ENCODE data around the gene KLHDC3.

KLHDC3 gene

DNA sequence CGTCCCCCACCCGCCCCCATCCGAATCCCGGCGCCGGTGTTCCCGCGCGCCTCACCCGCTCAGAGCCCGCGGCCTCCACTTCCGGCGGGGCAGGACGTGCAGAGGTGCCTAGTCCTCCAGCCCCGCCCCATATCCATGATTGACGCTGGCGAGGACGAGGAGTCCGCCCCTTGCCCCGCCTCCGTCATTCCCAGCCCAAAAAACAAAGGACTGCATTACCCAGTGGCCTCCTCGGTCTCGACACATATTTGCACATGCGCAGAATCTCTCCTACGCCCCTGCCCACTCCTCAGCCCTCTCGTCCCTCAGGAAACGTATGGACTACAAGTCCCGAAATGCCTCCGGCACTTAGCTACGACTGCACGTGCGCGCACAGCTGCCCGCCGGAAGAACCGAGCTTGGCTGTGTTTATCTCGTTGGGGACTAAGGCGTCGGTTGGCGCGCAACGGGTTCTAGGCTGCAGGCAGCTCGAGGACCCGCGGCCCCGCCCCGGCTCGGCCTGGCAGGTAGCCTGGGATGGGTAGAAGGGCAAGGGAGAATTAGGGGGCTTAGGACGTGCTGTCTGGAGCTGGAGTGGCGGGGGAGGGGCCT, at the start of gene KLHDC3, which contains the start of gene MEA1:
Gene KLHDC3 (plus strand): TSS at position 407 of the 591 bp plus-strand sequence. CDS start 2,944 bp downstream, outside the sequence.
Gene MEA1 (minus strand): TSS at position 104 of the 591 bp plus-strand sequence. CDS start 133 bp downstream, outside the sequence.
- peak; percentile 99 for DNase-seq (ENCODE audit: low spot score)

DNA sequence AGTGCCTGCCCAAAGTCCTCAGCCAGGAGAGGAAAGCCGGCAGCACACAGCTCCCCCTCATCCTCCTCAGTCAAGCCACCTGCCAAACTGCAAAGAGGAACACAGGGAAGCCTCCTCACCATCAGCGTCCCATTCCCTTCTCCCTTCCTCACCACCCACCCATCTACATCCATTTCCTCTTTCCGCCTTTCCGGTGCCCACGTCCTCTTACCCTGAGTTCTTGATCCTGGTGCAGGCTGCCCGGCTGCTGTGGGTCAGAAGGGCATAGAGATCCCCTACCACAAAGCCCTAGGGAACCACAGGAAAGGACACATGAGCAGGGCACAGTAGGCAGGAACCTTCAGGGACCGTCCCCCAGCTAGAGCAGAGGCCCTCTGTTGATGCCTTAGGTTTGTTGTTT, 47.5 kb upstream of the KLHDC3 start:
- no peak for DNase-seq (ENCODE audit: low spot score)

GRCh38 chr6:42967228-42967627, 46.8 kb upstream of the KLHDC3 start:
- DNase-seq (ENCODE audit: low spot score): no peak

GRCh38 chr6:42968126-42968701, 45.8 kb upstream of the KLHDC3 start:
- no peak for DNase-seq (ENCODE audit: low spot score)

GRCh38 chr6:42968783-42969182, 45.3 kb upstream of the KLHDC3 start:
- DNase-seq (ENCODE audit: low spot score): no peak

- no peak for DNase-seq (ENCODE audit: low spot score)
Observed at GRCh38 chr6:42969431-42969830, 44.6 kb upstream of the KLHDC3 start.

GRCh38 chr6:42969934-42970333, 44.1 kb upstream of the KLHDC3 start:
- no peak for DNase-seq (ENCODE audit: low spot score)

GRCh38 chr6:42970871-42971612, 43.0 kb upstream of the KLHDC3 start:
- DNase-seq (ENCODE audit: low spot score): peak; percentile 37

DNA sequence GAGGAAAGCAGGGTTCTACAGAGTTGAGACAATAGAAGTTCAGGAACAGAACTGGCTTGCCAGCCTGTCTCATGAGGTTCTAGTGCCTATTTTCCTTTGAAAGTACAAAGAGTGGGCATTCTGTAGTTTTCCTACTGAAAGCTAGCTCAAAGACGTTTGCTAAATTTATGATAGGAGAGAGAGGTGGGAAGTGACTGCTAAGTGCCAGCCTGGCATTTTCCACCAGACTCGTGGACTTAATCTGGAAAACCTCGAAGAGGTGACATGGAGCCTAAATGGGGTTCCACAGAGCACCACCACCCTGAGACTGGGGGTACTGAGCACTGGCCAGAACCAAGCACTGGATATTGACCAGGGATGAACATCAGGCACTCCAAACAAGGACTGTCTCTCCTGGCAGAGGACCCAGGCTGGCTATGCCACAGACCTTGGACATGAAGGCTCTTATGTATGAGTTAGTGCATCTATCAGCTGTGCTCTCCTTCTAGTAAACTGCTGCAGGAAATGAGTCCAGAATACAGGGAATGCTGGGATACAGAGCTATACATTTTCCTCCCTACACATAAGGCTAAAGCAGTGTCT, 42.2 kb upstream of the KLHDC3 start:
- no peak for DNase-seq (ENCODE audit: low spot score)

- no peak for DNase-seq (ENCODE audit: low spot score)
Observed at GRCh38 chr6:42973926-42974325, 40.1 kb upstream of the KLHDC3 start.

DNA sequence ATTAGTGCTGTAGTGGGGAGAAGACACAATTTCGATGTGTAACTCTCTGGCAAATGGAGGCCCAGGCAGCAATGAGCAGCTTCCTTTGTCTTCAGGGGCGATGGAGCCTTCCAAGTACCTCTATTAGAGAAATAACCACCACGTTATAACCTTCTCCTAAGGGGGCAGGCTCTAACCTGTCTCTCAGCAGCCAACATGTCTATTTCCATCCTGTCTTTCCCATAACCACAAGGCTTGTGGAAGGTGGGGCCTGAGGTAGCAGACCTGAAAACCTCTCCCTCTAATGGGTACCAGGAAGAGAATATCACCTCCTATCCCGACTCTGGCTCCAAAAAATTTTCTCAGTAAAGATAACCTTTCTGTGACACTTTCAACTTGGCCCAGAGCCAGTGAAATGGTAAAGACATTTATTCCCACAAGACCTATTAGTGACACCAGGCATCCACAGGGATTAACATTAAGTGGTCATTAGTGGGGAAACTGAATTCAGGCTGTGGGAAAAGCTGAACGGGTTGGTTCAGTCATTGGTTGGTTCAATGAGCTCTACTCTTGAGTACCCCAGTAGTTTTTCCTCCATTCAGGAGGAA, 39.0 kb upstream of the KLHDC3 start:
- no peak for DNase-seq (ENCODE audit: low spot score)

DNA sequence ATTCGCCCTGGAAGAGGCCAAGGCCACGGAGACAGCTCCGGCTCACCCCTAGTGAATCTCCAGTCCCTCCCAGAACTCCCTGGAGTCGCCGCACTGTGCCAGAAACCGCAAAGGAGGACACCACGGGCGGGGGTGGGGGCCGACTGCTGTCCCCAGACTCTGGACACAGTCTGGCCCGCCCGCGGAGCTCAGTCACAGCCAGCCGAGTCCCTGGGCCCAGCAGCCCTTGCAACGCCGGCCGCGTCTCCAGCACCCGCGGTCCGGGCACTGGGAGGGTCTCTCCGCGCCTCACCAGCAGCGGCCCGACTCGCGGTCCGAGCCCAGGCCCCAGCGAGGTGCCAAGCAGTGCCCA, 35.6 kb upstream of the KLHDC3 start:
- DNase-seq (ENCODE audit: low spot score): peak; percentile 58

GRCh38 chr6:42978839-42979522, 35.1 kb upstream of the KLHDC3 start, which contains the start of gene PEX6:
TSS of gene PEX6 (minus strand) at chr6:42979181. CDS start at chr6:42979150, 31 bp downstream.
- peak; percentile 90 for DNase-seq (ENCODE audit: low spot score)

DNA sequence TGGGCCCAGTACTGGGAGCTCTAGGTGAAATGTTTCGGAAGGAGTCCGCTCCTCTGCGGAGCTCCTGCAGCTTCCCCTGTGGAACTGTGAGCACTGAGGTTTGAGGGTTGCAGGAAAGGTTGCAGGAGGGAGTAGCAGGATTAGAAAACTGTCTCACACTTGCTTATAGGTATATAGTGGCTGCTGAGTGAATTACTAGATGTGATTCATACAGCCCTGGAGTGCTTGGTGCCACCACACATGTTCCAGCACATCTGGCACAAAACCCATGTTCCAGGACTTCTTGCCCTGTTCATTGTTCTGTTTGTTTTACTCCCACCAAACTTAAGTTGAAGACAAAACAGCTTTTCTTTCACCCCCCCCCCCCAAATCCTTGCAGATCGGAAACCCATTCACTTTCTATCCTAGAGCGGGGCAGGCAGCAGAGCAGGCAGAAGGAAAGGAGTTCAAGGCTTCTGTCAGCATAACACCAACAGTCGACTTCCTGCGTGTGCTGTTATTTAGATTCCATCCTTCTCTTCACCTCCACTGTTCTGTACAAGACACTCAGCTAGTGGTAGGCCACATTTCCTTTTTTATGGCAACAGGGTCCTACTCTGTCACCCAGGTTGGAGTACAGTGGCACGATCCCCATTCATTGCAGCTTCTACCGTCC, 34.4 kb upstream of the KLHDC3 start:
- peak; percentile 57 for DNase-seq (ENCODE audit: low spot score)

DNA sequence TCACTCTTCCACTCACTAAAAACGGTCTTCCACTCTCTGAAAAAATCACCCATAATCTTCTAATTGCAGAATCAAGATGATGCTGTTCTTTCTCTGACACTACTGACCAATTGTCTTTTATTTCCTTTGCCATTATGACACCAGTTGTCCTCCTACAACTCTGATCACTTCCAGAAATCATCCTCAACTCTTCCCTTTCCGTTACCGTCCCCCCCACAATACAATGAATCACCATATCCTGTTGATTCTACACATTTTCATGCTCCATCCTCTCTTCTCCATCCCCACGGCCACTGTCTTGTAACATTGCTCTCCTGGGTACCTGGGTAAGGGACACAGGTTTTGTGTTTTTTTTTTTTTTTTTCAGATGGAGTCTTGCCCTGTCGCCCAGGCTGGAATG, 32.2 kb upstream of the KLHDC3 start:
- no peak for DNase-seq (ENCODE audit: low spot score)

DNA sequence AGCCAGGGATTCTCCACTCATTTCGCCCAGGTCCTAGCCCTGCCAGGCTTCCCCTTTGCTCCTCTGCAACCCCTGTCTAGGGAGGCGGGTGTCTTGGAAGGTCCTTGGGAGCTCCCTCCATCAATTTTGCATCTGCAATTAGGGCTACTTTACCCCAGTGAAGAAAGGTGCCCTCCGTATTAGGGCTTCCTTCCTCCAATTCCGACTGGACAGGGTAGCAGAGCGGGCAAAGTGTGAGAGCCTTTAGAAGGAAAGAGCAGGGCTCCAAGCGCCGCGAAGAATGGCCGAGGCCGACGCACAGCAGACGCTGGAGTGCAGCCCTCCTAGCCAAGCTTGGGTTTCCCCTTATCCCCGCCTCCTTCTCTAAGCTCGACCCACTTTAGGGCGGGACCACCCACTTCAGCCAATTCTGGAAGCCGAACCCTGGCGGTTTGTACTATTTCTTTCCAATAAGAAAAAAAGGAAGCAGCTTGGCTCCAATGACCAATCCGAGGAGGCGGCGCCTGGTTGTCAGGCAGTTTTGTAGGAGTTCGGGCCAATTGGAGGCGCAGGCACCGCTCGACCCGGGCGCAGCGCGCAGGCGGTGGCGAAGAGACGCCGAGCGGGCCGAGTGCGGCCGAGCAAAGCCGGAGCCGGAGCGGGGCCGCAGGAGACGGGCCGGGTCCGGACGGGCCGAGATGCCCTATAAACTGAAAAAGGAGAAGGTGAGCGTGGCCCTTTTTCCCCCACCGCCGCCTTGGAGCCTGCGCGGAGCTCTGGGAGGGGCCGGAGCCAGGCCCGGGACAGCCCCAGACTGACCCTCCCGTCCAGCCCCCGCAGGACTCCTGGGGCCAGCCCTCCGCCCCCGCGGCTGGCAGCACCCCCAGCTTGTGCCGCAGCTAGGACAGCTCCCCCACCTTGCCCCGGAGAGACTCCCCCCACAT, 29.8 kb upstream of the KLHDC3 start, which contains the start of gene PPP2R5D:
Gene PPP2R5D (plus strand): TSS at position 570 of the 923 bp plus-strand sequence. CDS start 108 bp downstream, at position 678.
- peak; percentile 98 for DNase-seq (ENCODE audit: low spot score)

DNA sequence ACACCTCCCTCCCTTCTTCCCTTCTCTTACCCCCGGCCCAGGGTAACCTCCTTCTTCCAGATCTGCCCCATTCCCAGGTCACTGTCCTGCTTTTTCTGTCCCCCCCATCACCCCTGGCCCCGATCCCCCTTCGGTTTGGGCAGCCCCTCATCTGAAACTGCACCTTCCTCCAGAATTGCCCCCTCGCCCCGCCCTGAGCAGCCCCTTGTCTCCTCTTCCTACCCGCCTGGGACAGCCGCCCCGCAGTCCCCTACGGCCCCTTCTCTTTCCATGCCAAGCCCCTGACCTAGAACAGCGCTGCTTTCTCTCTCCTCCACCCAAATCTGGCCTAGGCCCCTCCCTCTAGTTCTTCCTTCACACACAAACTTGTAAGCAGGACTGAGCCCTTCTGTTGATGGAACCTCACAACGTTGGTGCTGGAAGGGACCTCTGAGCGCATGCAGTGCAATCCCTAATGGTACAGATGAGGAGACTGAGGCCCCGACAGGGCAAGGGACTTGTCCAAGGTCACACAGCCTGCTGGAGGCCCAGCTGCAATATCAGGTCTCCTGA, 29.0 kb upstream of the KLHDC3 start:
- peak; percentile 21 for DNase-seq (ENCODE audit: low spot score)

DNA sequence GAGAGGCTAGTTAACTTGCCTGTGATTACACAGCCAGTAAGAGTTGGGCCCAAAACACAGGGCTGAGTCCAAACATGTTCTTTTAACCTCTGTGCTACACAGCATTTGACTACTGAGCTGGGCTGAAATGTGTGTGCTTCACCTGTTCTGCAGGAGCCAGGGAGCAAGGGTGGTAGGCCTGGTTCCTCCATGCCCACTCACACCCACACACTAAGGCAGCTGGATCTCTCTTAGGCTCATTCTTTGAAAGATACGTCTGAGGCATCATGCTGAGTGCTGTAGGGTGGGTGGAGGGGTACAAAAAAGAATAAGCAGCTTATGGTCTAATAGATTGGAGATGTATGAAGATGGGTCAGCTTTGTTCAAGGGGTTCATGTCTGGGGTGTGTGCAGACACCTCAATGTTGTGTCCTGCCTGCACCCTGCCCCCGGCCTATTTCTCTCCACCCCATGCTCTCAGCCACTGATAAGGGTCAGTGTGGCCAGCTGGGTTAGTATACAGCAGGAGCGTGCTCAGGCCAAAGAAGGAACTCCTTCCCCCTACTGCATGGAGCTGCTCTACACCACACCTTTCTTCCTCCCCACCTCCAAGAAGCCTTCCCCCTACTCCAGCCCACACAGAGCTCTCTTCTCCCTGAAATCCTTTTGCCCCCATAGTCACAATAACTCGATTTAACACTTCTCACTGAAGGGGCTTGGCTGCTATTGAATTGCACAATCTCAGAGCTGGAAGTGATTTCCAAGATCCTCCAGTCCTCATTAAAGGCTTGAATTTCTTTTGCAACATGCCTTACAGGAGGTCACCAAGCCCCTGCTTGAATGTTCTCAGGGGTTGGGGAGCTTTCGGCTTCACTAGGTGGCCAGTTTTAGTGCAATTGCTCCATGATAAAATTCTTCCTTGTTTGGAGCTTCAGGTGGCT, 26.3 kb upstream of the KLHDC3 start:
- no peak for DNase-seq (ENCODE audit: low spot score)

Measured in AG08396 (cell line).